ENCODE data around the gene DCUN1D2. TPM values are rescaled to one million over a fixed set of nuclear protein-coding genes. Genes with fewer than 3 reads are reported as not detected.

DCUN1D2 gene
- total RNA-seq, 1 donor: 8.3 TPM

- TF ChIP-seq, protein P1, sequence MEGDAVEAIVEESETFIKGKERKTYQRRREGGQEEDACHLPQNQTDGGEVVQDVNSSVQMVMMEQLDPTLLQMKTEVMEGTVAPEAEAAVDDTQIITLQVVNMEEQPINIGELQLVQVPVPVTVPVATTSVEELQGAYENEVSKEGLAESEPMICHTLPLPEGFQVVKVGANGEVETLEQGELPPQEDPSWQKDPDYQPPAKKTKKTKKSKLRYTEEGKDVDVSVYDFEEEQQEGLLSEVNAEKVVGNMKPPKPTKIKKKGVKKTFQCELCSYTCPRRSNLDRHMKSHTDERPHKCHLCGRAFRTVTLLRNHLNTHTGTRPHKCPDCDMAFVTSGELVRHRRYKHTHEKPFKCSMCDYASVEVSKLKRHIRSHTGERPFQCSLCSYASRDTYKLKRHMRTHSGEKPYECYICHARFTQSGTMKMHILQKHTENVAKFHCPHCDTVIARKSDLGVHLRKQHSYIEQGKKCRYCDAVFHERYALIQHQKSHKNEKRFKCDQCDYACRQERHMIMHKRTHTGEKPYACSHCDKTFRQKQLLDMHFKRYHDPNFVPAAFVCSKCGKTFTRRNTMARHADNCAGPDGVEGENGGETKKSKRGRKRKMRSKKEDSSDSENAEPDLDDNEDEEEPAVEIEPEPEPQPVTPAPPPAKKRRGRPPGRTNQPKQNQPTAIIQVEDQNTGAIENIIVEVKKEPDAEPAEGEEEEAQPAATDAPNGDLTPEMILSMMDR (IDR thresholded peaks at IDR 0.05; ENCODE audit: insufficient read depth, low read length): no peak
- no peak for DNase-seq (ENCODE audit: low read depth)
- no peak overlapping the region for H3K4me3 ChIP-seq (ENCODE audit: low read depth, low read length)
Observed at GRCh38 chr13:113468029-113468428, 22.5 kb downstream of the DCUN1D2 start.

- no peak for DNase-seq (ENCODE audit: low read depth)
- TF ChIP-seq, protein P1 (IDR thresholded peaks at IDR 0.05; ENCODE audit: insufficient read depth, low read length): no peak
- no peak overlapping the region for H3K4me3 ChIP-seq (ENCODE audit: low read depth, low read length)
Observed at GRCh38 chr13:113466383-113466782, 24.1 kb downstream of the DCUN1D2 start.

- H3K4me3 ChIP-seq (ENCODE audit: low read depth, low read length): no peak overlapping the region
- DNase-seq (ENCODE audit: low read depth): no peak
- TF ChIP-seq, protein P1 (IDR thresholded peaks at IDR 0.05; ENCODE audit: insufficient read depth, low read length): no peak
Observed at GRCh38 chr13:113465300-113465699, 25.2 kb downstream of the DCUN1D2 start.

GRCh38 chr13:113464476-113464875, 26.0 kb downstream of the DCUN1D2 start:
- TF ChIP-seq, protein P1 (IDR thresholded peaks at IDR 0.05; ENCODE audit: insufficient read depth, low read length): no peak
- no peak overlapping the region for H3K4me3 ChIP-seq (ENCODE audit: low read depth, low read length)

GRCh38 chr13:113461022-113461751, 29.3 kb downstream of the DCUN1D2 start:
- TF ChIP-seq, protein P1 (IDR thresholded peaks at IDR 0.05; ENCODE audit: insufficient read depth, low read length): no peak

More at GRCh38 chr13:113464476-113464875, 26.0 kb downstream of the DCUN1D2 start:
- no peak for DNase-seq (ENCODE audit: low read depth)

DNA sequence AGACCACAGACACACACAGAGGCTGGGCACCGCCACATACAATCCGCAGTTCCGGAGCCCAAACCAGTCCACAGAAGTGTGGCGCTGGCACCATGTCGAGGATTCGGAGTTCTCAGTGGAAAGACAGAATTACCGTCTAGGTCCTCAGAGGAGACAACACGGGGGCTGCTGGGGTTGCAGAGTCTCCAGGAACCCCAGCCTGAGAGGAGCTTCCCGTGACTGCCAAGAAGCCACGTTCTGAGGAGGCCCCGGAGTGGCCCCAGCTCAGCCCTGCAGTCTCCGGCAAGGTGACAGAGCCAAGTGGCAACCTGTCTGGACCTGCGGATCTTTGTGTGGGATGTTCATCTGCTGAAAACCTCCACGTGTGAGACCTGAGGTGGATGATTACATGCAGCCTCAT, 29.9 kb downstream of the DCUN1D2 start:
- no peak for DNase-seq (ENCODE audit: low read depth)
- TF ChIP-seq, protein P1 (IDR thresholded peaks at IDR 0.05; ENCODE audit: insufficient read depth, low read length): no peak
- no peak overlapping the region for H3K4me3 ChIP-seq (ENCODE audit: low read depth, low read length)

More at GRCh38 chr13:113461022-113461751, 29.3 kb downstream of the DCUN1D2 start:
- DNase-seq (ENCODE audit: low read depth): no peak
- H3K4me3 ChIP-seq (ENCODE audit: low read depth, low read length): no peak overlapping the region

All from fibroblast of the aortic adventitia (primary cell).